NCI-H1930 (cell line): ENCODE measurements around the gene MRPL36.

Experiments used
- DNase-seq, 2 experiments: peaks; one replicate each; lab custom pipeline; 2025; lab: John Stamatoyannopoulos, UW

The MRPL36 gene

GRCh38 chr5:1781726-1782384 is 17.8 kb downstream of the MRPL36 start:
- DNase-seq = no peak

- DNase-seq = no peak
Observed at GRCh38 chr5:1781107-1781506, 18.5 kb downstream of the MRPL36 start.

GRCh38 chr5:1780614-1780930 is 19.1 kb downstream of the MRPL36 start:
- DNase-seq = no peak

- DNase-seq = no peak
Observed at GRCh38 chr5:1779782-1780613, 19.6 kb downstream of the MRPL36 start.

- no peak for DNase-seq
Observed at GRCh38 chr5:1779021-1779680, 20.5 kb downstream of the MRPL36 start.

- DNase-seq = no peak
Observed at GRCh38 chr5:1778138-1779020, 21.3 kb downstream of the MRPL36 start.

GRCh38 chr5:1777281-1778137 is 22.1 kb downstream of the MRPL36 start:
- DNase-seq = no peak

GRCh38 chr5:1776831-1777230 is 22.8 kb downstream of the MRPL36 start:
- DNase-seq = no peak

- peak in 1 of 2 experiments; percentile 20 for DNase-seq
Observed at GRCh38 chr5:1772634-1773033, 27.0 kb downstream of the MRPL36 start.

GRCh38 chr5:1771149-1772065 is 28.2 kb downstream of the MRPL36 start:
- DNase-seq = no peak

GRCh38 chr5:1770443-1770802 is 29.2 kb downstream of the MRPL36 start:
- DNase-seq = no peak

GRCh38 chr5:1769752-1770442 is 29.7 kb downstream of the MRPL36 start:
- DNase-seq = no peak

- DNase-seq = no peak
Observed at GRCh38 chr5:1769017-1769640, 30.5 kb downstream of the MRPL36 start.

- DNase-seq = no peak
Observed at GRCh38 chr5:1768283-1769000, 31.2 kb downstream of the MRPL36 start.

GRCh38 chr5:1767524-1768282 is 31.9 kb downstream of the MRPL36 start:
- no peak for DNase-seq

- DNase-seq = no peak
Observed at GRCh38 chr5:1765880-1766235, 33.8 kb downstream of the MRPL36 start.

- no peak for DNase-seq
Observed at GRCh38 chr5:1765141-1765879, 34.3 kb downstream of the MRPL36 start.
